Measurements from ENCODE around the gene BTRC.

The BTRC gene

DNA sequence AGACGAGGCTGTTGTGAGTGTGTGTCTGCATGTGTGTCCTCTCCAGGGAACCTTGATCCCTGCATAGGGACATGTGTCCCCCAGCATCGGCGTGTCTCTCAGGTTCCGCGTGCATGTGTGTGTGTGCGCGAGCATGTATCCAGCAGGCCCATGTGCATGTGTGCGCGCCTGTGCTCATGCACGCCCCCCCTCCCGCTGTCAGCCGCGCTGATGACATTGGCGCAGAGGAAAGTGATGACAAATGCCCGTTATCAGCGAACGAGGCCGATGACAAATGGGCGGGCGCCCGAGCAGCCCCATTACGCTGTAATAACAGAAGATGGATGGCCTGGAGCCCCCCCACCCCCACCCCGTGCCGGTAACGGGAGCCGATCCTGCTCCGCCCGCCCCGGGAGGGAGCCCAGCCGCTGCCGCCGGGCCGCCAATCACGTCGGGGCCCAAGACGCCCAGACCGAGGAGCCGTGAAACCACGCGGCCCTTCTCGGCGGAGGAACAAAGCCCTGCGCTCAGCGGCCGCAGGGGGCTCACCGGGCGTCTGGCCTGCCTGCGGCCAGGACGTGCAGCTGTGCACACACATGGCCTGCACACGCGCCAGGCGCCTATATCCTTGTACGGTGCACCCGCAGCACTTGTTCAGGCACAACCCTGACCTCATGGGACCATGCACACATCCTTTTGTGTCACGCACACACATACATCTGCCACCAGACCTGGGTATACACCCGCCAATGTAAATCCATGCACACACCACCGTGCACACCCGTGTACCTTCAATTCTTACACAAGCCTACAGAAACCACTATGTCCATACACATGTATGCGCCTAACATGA is 212.6 kb downstream of the BTRC start:
- CTCF ChIA-PET: no interaction called here
- DNase-seq (ENCODE audit: extremely low spot score): peak; percentile 64

GRCh38 chr10:101567165-101568006 is 213.4 kb downstream of the BTRC start:
- ChIA-PET POLR2A (no interaction called here), CTCF (interaction anchor here (1.3 kb wide), 1 partner anchor 353 kb away, joined by 7 read pairs; no protein-coding TSS in a partner anchor)
- no peak for DNase-seq (ENCODE audit: extremely low spot score)
- TF ChIP-seq TARDBP (IDR thresholded peaks at IDR 0.05) (no peak), BHLHE40 (IDR thresholded peaks at IDR 0.05; ENCODE audit: borderline replicate concordance) (no peak), SUZ12 (IDR thresholded peaks at IDR 0.05) (no peak), CTBP1 (IDR thresholded peaks at IDR 0.05; ENCODE audit: borderline replicate concordance) (no peak), SP1 (IDR thresholded peaks at IDR 0.05) (no peak), FOXM1 (IDR thresholded peaks at IDR 0.05; ENCODE audit: borderline replicate concordance) (no peak), FOXK2 (IDR thresholded peaks at IDR 0.05) (no peak), FOXA1 (IDR thresholded peaks at IDR 0.05) (no peak), ELF4 (IDR thresholded peaks at IDR 0.05) (no peak), HDGF (IDR thresholded peaks at IDR 0.05; ENCODE audit: borderline replicate concordance) (no peak), LEF1 (IDR thresholded peaks at IDR 0.05; ENCODE audit: borderline replicate concordance) (no peak)

More for the DNA sequence above, 212.6 kb downstream of the BTRC start:
- POLR2A ChIA-PET: no interaction called here
- TF ChIP-seq FOXM1 (IDR thresholded peaks at IDR 0.05; ENCODE audit: borderline replicate concordance) (peak; percentile 63; the same call in 1 of the 2 replicates), L3MBTL2 (conservative IDR thresholded peaks at IDR 0.05) (peak; percentile 75), NFRKB (IDR thresholded peaks at IDR 0.05) (no peak), HDGF (IDR thresholded peaks at IDR 0.05; ENCODE audit: borderline replicate concordance) (no peak), ELF4 (IDR thresholded peaks at IDR 0.05) (no peak), FOXA1 (IDR thresholded peaks at IDR 0.05) (no peak), FOXK2 (IDR thresholded peaks at IDR 0.05) (no peak), SP1 (IDR thresholded peaks at IDR 0.05) (no peak), ARNT (IDR thresholded peaks at IDR 0.05) (no peak), CTBP1 (IDR thresholded peaks at IDR 0.05; ENCODE audit: borderline replicate concordance) (no peak), ZNF384 (IDR thresholded peaks at IDR 0.05) (no peak), LEF1 (IDR thresholded peaks at IDR 0.05; ENCODE audit: borderline replicate concordance) (no peak), TARDBP (IDR thresholded peaks at IDR 0.05) (no peak), SUZ12 (IDR thresholded peaks at IDR 0.05) (no peak), BHLHE40 (IDR thresholded peaks at IDR 0.05; ENCODE audit: borderline replicate concordance) (no peak)
- TF ChIP-seq, protein P1, sequence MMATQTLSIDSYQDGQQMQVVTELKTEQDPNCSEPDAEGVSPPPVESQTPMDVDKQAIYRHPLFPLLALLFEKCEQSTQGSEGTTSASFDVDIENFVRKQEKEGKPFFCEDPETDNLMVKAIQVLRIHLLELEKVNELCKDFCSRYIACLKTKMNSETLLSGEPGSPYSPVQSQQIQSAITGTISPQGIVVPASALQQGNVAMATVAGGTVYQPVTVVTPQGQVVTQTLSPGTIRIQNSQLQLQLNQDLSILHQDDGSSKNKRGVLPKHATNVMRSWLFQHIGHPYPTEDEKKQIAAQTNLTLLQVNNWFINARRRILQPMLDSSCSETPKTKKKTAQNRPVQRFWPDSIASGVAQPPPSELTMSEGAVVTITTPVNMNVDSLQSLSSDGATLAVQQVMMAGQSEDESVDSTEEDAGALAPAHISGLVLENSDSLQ (IDR thresholded peaks at IDR 0.05): peak; percentile 88

DNA sequence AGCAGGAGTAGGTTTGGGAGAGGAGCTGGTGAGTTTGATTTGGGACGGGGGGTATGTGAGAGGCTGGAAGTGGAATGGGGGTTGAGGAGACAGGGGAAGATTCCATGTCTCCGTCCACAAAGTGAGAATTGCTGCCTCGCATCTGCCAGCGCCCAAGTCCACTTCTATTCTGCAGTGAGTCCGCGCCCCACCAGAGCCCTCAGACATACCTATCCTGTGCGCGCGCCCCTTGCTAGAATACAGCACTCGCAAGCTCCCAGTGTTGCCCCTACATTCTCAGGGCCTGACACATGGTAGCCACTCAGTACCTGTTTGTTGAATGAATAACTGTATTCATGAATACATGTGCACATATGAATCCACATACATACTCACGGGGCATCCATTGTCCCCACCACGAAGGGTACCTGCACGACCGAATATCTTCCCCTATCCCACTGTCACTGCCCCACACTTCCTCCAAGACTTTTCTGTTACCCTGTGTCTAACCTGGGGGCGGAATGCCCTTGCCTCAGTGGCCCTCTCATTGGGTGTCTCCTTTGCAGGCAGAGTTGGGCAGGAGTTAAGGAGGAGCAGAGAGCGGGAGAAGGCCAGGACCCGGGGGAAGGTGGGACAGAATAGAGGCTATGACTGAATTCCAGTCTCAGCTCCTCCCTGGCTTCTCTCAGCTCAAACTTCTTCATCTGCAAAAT is 214.2 kb downstream of the BTRC start:
- TF ChIP-seq ELF4 (IDR thresholded peaks at IDR 0.05) (no peak), BHLHE40 (IDR thresholded peaks at IDR 0.05; ENCODE audit: borderline replicate concordance) (no peak), SP1 (IDR thresholded peaks at IDR 0.05) (no peak), FOXK2 (IDR thresholded peaks at IDR 0.05) (no peak)
- ChIA-PET CTCF (interaction anchor here (1.3 kb wide), 1 partner anchor 354 kb away, joined by 7 read pairs; no protein-coding TSS in a partner anchor), POLR2A (no interaction called here)
- DNase-seq (ENCODE audit: extremely low spot score): no peak

GRCh38 chr10:101569323-101569621 is 215.3 kb downstream of the BTRC start:
- CTCF ChIA-PET: interaction anchor here (0.6 to 1.9 kb wide), 20 partner anchors 9 to 412 kb away, joined by 3 to 10 read pairs (median 3); no protein-coding TSS in a partner anchor
- POLR2A ChIA-PET: no interaction called here
- no peak for DNase-seq (ENCODE audit: extremely low spot score)
- TF ChIP-seq, protein P1 (IDR thresholded peaks at IDR 0.05): peak; percentile 83
- TF ChIP-seq FOXM1 (IDR thresholded peaks at IDR 0.05; ENCODE audit: borderline replicate concordance): no peak

- DNase-seq (ENCODE audit: extremely low spot score): peak; percentile 92
- TF ChIP-seq L3MBTL2 (conservative IDR thresholded peaks at IDR 0.05) (peak; percentile 40; the same call in 1 of the 2 replicates), BHLHE40 (IDR thresholded peaks at IDR 0.05; ENCODE audit: borderline replicate concordance) (no peak)
- POLR2A ChIA-PET: no interaction called here
- CTCF ChIA-PET: interaction anchor here (0.6 to 2.1 kb wide), 25 partner anchors 9 to 413 kb away, joined by 3 to 14 read pairs (median 3); no protein-coding TSS in a partner anchor
Observed at GRCh38 chr10:101569622-101570427, 215.9 kb downstream of the BTRC start.
